Activated T-helper 17 cell treated with anti-CD3 and anti-CD28 coated beads, Interleukin-2, amount 50 U/mL, for 72 hours (primary cell): ENCODE results near the gene KATNB1. TPM values are rescaled to one million over a fixed set of nuclear protein-coding genes. Genes with fewer than 3 reads are reported as not detected.

Experiments used
- total RNA-seq, 2 donors: library from RNA; stranded (reverse); gene quantifications; one replicate each; pipeline ENCODE4 v1.2.3, GENCODE V29; 2022

The KATNB1 gene
- total RNA-seq, 2 donors from 2014 or later, result 20.0 to 37.5 TPM

Other genes starting within 250 kb of the KATNB1 start
- gene DOK4, start 249.3 kb upstream of the KATNB1 start, total RNA-seq, result 10 to 100 TPM in 1 of 2 donors, 1 to 10 TPM in 1; 6.4 to 16.8 TPM
- 10 to 100 TPM; 16.7 to 21.2 TPM for gene CCDC102A, start 199.2 kb upstream of the KATNB1 start, total RNA-seq
- gene ADGRG5, start 193.1 kb upstream of the KATNB1 start, total RNA-seq, result 10 to 100 TPM; 13.7 to 36.9 TPM
- 10 to 100 TPM; 10.7 to 34.3 TPM for gene ADGRG1, start 107.1 kb upstream of the KATNB1 start, total RNA-seq
- gene ADGRG3, start 67.5 kb upstream of the KATNB1 start, total RNA-seq, result not detected
- gene DRC7, start 41.0 kb upstream of the KATNB1 start, total RNA-seq, result not detected
- gene KIFC3, start 66.7 kb downstream of the KATNB1 start, total RNA-seq, result 1 to 10 TPM in 1 of 2 donors, under 1 TPM in 1; 0.82 to 1.2 TPM
- not detected for gene CNGB1, start 235.4 kb downstream of the KATNB1 start, total RNA-seq